Testis (tissue), 5 donors: ENCODE results near the gene ADCK2. TPM values are rescaled to one million over a fixed set of nuclear protein-coding genes. Genes with fewer than 3 reads are reported as not detected.
"Not testable (repeated sequence)": the region's sequence is repeated elsewhere in the genome, so short reads cannot be mapped to it uniquely, and the experiment has no call there.

Experiments
- DNase-seq: peaks from one replicate; pipeline ENCODE4 v3.0.0-alpha.2; 2019
- H3K27ac ChIP-seq, 2 donors: fragments of 200-600 bp; sonication (generic); one replicate each; pipeline ENCODE4 v1.5.1; 2019
- H3K27me3 ChIP-seq: fragments of 200-600 bp; sonication (generic); one replicate; pipeline ENCODE4 v1.5.1; 2019
- H3K36me3 ChIP-seq: fragments of 200-600 bp; sonication (generic); one replicate; pipeline ENCODE4 v1.5.1; 2017; ENCODE audit warnings: low read depth; ENCODE audit errors: missing control alignments
- H3K4me1 ChIP-seq: fragments of 200-600 bp; sonication (generic); one replicate; pipeline ENCODE4 v1.5.1; 2019
- H3K4me3 ChIP-seq, 2 donors: fragments of 200-600 bp; sonication (generic); one replicate each; pipeline ENCODE4 v1.5.1; 2017 to 2019
- H3K9me3 ChIP-seq: fragments of 200-600 bp; sonication (generic); one replicate; pipeline ENCODE4 v1.5.1; 2017
- CTCF ChIP-seq, 3 experiments: fragments of 450-650 bp in 2 of 3; fragments of 200-600 bp in 1 of 3; sonication (generic) in 1 of 3; IDR thresholded peaks; one replicate each; pipeline ENCODE4 v1.5.1; 2016 to 2019; ENCODE audit warnings: antibody characterized with exemption in 3 of 3, mild to moderate bottlenecking in 2 of 3, moderate library complexity in 1 of 3
- POLR2A ChIP-seq: fragments of 450-650 bp; IDR thresholded peaks from one replicate; pipeline ENCODE4 v1.6.1; 2017; ENCODE audit warnings: antibody characterized with exemption, mild to moderate bottlenecking, moderate library complexity
- WGBS, 2 donors: methylation state at CpG; one replicate each; pipeline ENCODE4 v1.1.5; 2018; 5-methylcytosine and 5-hydroxymethylcytosine counted together
- intact Hi-C: fragments of 100-400 bp; cut with DNase I; formaldehyde crosslinking; loops from one replicate; pipeline ENCODE4 v1.15.1; 2023; ENCODE audit warnings: low total_unique reads
- long read RNA-seq, 2 donors: transcript quantifications; one replicate each; lab custom pipeline, GENCODE V29; 2026
- polyA plus RNA-seq: library from polyadenylated mRNA; stranded (reverse); fragments of 350-450 nt; fragmentation: Illumina TruSeq; extraction: RNeasy Lipid Tissue Mini Kit (QIAGEN cat#74804); gene quantifications from one replicate; pipeline ENCODE4 v1.2.3, GENCODE V29; 2014; ENCODE audit warnings: low read depth, low replicate concordance; ENCODE audit not compliant: insufficient read depth
- total RNA-seq, 2 donors: library from RNA; depleted of rRNA; stranded (reverse); fragments of >200 nt; gene quantifications; one replicate each; pipeline ENCODE4 v1.2.3, GENCODE V29; 2016

The ADCK2 gene
- total RNA-seq (10 to 100 TPM; 20.4 to 21.2 TPM), polyA plus RNA-seq (12.9 TPM)
- long read RNA-seq, donor 1, transcript ADCK2-201 (8 exons, 2,377 nt), result major isoform, 13 of 19 reads
- long read RNA-seq, donor 1, partial matches to known transcripts, result 6 of 19 reads
- long read RNA-seq, donor 1, other reads (novel, unspliced or antisense), result 0 of 19 reads
- long read RNA-seq, donor 2, transcript ADCK2-201 (8 exons, 2,377 nt), result major isoform, 8 of 14 reads
- long read RNA-seq, donor 2, partial matches to known transcripts, result 6 of 14 reads
- long read RNA-seq, donor 2, other reads (novel, unspliced or antisense), result 0 of 14 reads

DNA sequence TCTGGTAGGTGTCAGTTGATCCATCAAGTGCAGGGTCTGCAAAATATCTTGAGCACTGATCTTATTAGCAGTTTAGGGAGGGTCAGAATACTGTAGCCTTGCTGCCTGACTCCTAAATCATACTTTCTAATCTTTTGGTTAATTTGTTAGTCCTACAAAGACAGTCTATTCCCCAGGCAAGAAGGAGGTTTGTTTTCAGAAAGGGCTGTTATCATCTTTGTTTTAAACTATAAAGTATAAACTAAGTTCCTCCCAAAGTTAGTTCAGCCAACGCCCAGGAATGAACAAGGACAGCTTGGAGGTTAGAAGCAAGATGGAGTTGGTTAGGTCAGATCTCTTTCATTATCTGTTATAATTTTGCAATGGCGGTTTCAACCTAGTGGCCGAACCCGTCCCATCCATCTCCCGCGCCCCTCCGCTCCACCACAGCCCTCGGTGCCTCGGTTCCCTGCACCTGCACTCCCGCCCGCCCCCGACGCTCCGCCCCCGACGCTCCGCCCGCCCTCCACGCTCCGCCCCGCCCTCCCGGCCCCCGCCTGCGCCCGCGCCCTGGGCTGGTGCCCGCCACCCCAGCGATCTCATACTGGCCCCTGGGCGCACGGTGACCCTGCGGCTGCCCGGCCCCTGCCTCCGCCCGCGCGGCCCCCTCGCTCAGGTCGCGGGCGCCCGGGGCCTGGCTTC is at the start of gene ADCK2:
TSS of gene ADCK2 (plus strand) at position 564 of the 681 bp plus-strand sequence. CDS start 386 bp downstream, outside the sequence.
- peak within 1 kb of the TSS; percentile 77 to 83 for H3K4me3 ChIP-seq
- no peaks in the 10 kb centered on the region for H3K9me3 ChIP-seq
- intact Hi-C loops, result no loop called here
- H3K36me3 ChIP-seq, result no peaks in the 10 kb centered on the region
- TF ChIP-seq POLR2A (no peak), CTCF (IDR thresholded peaks at IDR 0.05) (no peak)
- no peaks in the 10 kb centered on the region for H3K27me3 ChIP-seq
- no peaks in the 10 kb centered on the region for H3K4me1 ChIP-seq
- peak; percentile 70 for DNase-seq
- peak within 1 kb of the TSS; percentile 72 to 82 for H3K27ac ChIP-seq
- WGBS, 2 donors, result 1% methylated on average over 13 to 20 of the region's 41 CpGs

- intact Hi-C loops, result no loop called here
- H3K9me3 ChIP-seq, result no peaks in the 10 kb centered on the region
- no peak for DNase-seq
- no peaks in the 10 kb centered on the region for H3K36me3 ChIP-seq
- no peak overlapping the region for H3K27ac ChIP-seq
- H3K4me1 ChIP-seq, result peaks cover 7% of the 10 kb centered on the region
- TF ChIP-seq CTCF (IDR thresholded peaks at IDR 0.05) (no peak), POLR2A (no peak)
- no peaks in the 10 kb centered on the region for H3K27me3 ChIP-seq
- no peak overlapping the region for H3K4me3 ChIP-seq
- 72 to 81% methylated on average over 6 of the region's 6 CpGs for WGBS, 2 donors
Measured at GRCh38 chr7:140623980-140624379, 48.8 kb upstream of the ADCK2 start.

DNA sequence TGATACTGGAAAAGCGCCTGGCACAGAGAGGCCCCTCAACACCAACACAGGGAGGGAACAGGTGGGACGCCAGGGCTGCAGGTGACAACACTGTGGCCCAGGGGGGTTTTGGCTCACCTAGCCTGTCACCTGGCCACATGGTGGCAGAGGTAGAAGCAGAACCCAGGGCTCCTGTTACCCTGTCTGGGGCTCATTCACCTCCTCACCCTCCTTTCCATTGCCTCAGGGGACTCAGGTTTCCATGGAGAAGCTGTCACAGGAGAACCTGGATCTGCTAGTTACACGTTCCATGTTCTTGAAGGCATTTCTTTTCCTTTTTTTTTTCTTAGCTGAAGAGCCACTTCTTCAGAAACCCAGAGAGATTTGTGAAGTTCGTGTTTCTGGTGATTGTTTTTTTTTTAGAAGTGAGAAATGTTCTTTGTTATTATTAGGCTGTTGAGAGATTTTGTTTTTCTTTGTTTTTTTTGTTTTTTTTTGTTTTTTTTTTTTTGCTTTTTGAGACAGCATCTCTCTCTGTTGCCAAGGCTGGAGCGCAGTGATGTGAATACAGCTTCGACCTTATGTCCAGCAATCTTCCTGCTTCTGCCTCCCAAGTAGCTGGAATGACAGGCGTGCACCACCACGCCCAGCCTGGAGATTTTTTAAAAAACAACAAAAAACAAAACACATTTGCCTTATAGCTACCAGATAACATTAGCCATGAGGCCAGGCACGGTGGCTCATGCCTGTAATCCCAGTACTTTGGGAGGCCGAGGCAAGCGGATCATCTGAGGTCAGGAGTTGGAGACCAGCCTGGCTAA is 48.2 kb upstream of the ADCK2 start:
- Histone ChIP-seq H3K4me3 (no peak overlapping the region), H3K4me1 (peaks cover 7% of the 10 kb centered on the region), H3K36me3 (no peaks in the 10 kb centered on the region), H3K27me3 (no peaks in the 10 kb centered on the region), H3K9me3 (no peaks in the 10 kb centered on the region), H3K27ac (no peak overlapping the region)
- no peak for DNase-seq
- no peak for TF ChIP-seq POLR2A
- no peak for TF ChIP-seq CTCF (IDR thresholded peaks at IDR 0.05)
- WGBS, 2 donors, result 71 to 74% methylated on average over 10 to 11 of the region's 11 CpGs
- intact Hi-C loops, result no loop called here

DNA sequence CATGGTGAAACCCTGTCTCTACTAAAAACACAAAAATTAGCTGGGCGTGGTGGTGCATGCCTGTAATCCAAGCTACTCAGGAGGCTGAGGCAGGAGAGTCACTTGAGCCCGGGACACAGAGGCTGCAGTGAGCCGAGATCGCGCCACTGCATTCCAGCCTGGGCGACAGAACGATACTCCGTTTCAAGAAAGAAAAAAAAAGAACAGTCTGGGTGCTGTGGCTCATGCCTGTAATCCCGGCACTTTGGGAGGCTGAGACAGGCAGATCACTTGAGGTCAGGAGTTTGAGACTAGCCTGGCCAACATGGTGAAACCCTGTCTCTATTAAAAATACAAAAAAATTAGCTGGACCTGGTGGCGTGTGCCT is 47.6 kb upstream of the ADCK2 start:
- intact Hi-C loops, H3K27ac ChIP-seq, H3K4me1 ChIP-seq, H3K36me3 ChIP-seq, H3K4me3 ChIP-seq, DNase-seq, H3K27me3 ChIP-seq, H3K9me3 ChIP-seq: not testable (repeated sequence)
- 91% methylated on average over 10 of the region's 10 CpGs for WGBS, 2 donors
